Nephron (organoid): ENCODE results near the gene DHRSX.
"Not testable (repeated sequence)": the region's sequence is repeated elsewhere in the genome, so short reads cannot be mapped to it uniquely, and the experiment has no call there.

Source experiments
- H3K27ac Mint-ChIP-seq, 3 experiments: 2 replicates each; pipeline ENCODE4 v1.8.0; 2020; ENCODE audit warnings: mixed read lengths in 3 of 3, mild to moderate bottlenecking in 2 of 3, moderate library complexity in 1 of 3
- H3K27me3 Mint-ChIP-seq: 2 replicates; pipeline ENCODE4 v1.8.0; 2021; ENCODE audit warnings: low read depth, mild to moderate bottlenecking, moderate library complexity, mixed read lengths
- H3K36me3 Mint-ChIP-seq: 2 replicates; pipeline ENCODE4 v1.8.0; 2020; ENCODE audit warnings: low read depth, mixed read lengths
- H3K4me1 Mint-ChIP-seq: 2 replicates; pipeline ENCODE4 v1.8.0; 2020; ENCODE audit warnings: mixed read lengths
- H3K4me3 Mint-ChIP-seq, 3 experiments: 2 replicates each; pipeline ENCODE4 v1.8.0; 2020; ENCODE audit warnings: mild to moderate bottlenecking in 3 of 3, mixed read lengths in 3 of 3, moderate library complexity in 2 of 3
- H3K9me3 Mint-ChIP-seq: 2 replicates; pipeline ENCODE4 v1.8.0; 2020; ENCODE audit warnings: mixed read lengths
- CTCF ChIP-seq, 3 experiments: fragments of 200-600 bp; sonication (generic); IDR thresholded peaks; one replicate each; pipeline ENCODE4 v1.5.0; 2021; ENCODE audit warnings: antibody characterized with exemption in 3 of 3; ENCODE audit not compliant: unreplicated experiment in 3 of 3

Gene DHRSX

GRCh38 chrX:2391869-2392606 lies 108.7 kb downstream of the DHRSX start:
- Mint-ChIP-seq H3K4me3 (no peak overlapping the region), H3K27me3 (peaks cover 4% of the 10 kb centered on the region), H3K27ac (no peak overlapping the region), H3K36me3 (peaks cover 56% of the 10 kb centered on the region), H3K9me3 (peaks cover 11% of the 10 kb centered on the region), H3K4me1 (no peaks in the 10 kb centered on the region)
- no peak for TF ChIP-seq CTCF (IDR thresholded peaks at IDR 0.05; ENCODE audit: unreplicated experiment in 3 of 3)

- no peaks in the 10 kb centered on the region for H3K4me1 Mint-ChIP-seq
- no peak overlapping the region for H3K4me3 Mint-ChIP-seq
- H3K9me3 Mint-ChIP-seq = peaks cover 11% of the 10 kb centered on the region
- no peak overlapping the region for H3K27ac Mint-ChIP-seq
- peaks cover 4% of the 10 kb centered on the region for H3K27me3 Mint-ChIP-seq
- peaks cover 61% of the 10 kb centered on the region for H3K36me3 Mint-ChIP-seq
- TF ChIP-seq CTCF (IDR thresholded peaks at IDR 0.05; ENCODE audit: unreplicated experiment in 3 of 3) = no peak
Observed at GRCh38 chrX:2390754-2391153, 110.0 kb downstream of the DHRSX start.

DNA sequence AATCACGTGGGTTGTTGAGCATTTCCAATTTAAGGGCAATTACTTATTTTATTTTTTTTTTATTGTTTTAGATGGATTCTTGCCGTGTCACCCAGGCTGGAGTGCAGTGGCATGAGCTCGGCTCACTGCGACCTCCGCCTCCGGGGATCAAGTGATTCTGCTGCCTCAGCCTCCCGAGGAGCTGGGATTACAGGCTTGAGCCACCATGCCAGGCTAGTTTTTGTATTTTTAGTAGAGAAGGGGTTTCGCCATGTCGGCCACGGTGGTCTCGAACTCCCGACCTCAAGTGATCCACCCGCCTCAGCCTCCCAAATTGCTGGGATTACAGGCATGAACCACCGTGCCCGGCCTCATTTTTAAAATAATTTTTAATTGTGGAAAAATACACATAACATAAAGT lies 111.0 kb downstream of the DHRSX start:
- Mint-ChIP-seq H3K36me3 (peaks cover 58% of the 10 kb centered on the region), H3K9me3 (peaks cover 11% of the 10 kb centered on the region)
- H3K4me1 Mint-ChIP-seq, H3K27me3 Mint-ChIP-seq, H3K27ac Mint-ChIP-seq, H3K4me3 Mint-ChIP-seq: not testable (repeated sequence)

DNA sequence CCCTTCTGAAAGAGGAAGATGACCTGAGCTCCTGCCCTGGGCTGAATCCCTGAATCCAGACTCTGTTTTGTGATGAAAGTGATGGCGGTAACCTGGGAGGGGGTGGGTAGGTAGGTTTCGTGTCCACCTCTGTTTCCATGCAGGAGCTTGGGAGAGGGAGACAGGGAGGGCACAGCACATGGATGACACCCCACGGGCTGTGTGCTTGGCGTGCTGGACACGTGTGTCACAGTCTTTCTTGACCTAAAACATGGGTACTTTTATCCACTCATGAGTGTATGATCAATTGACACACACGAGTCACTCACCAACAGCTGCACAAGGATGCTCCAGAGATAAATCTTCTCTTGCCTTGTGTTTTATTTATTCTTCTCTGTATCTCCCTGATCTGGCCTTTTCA lies 111.5 kb downstream of the DHRSX start:
- Mint-ChIP-seq H3K27me3 (peaks cover 4% of the 10 kb centered on the region), H3K27ac (no peak overlapping the region), H3K4me3 (no peak overlapping the region), H3K9me3 (peaks cover 11% of the 10 kb centered on the region), H3K4me1 (no peaks in the 10 kb centered on the region), H3K36me3 (peaks cover 54% of the 10 kb centered on the region)
- TF ChIP-seq CTCF (IDR thresholded peaks at IDR 0.05; ENCODE audit: unreplicated experiment in 3 of 3) = no peak

DNA sequence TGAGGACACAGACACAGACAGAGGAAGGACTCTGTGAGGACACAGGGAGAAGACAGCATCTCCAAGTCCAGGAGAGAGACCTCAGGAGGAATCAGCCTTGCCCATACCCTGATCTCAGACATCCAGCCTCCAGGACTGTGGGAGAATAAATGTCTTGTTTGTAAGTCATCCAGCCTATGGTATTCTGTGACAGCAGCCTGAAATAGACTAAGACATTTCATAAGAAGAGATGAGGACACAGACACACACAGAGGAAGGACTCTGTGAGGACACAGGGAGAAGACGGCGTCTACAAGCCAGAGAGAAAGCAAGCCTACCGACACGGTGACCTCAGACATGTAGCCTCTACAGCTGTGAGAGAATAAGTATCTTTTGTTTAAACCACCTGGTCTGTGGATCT lies 112.1 kb downstream of the DHRSX start:
- Mint-ChIP-seq H3K9me3 (peaks cover 11% of the 10 kb centered on the region), H3K36me3 (peaks cover 49% of the 10 kb centered on the region), H3K4me1 (no peaks in the 10 kb centered on the region), H3K27ac (no peak overlapping the region), H3K4me3 (no peak overlapping the region), H3K27me3 (peaks cover 4% of the 10 kb centered on the region)
- TF ChIP-seq CTCF (IDR thresholded peaks at IDR 0.05; ENCODE audit: unreplicated experiment in 3 of 3) = no peak

- H3K4me3 Mint-ChIP-seq = no peak overlapping the region
Observed at GRCh38 chrX:2387614-2388239, 113.0 kb downstream of the DHRSX start.

More at GRCh38 chrX:2387614-2388239, 113.0 kb downstream of the DHRSX start:
- peaks cover 49% of the 10 kb centered on the region for H3K36me3 Mint-ChIP-seq
- TF ChIP-seq CTCF (IDR thresholded peaks at IDR 0.05; ENCODE audit: unreplicated experiment in 3 of 3) = no peak
- no peak overlapping the region for H3K27ac Mint-ChIP-seq
- H3K4me1 Mint-ChIP-seq = no peaks in the 10 kb centered on the region
- H3K27me3 Mint-ChIP-seq = no peaks in the 10 kb centered on the region
- H3K9me3 Mint-ChIP-seq = peaks cover 11% of the 10 kb centered on the region
